RWPE2 (cell line): ENCODE results near the gene CAVIN2.

Source experiments
- ATAC-seq: fragments of 200-7000 bp; cut with Tn5 transposase; 3 replicates; pipeline ENCODE4 v1.9.1; 2021; ENCODE audit warnings: low read depth
- DNase-seq: peaks from one replicate; pipeline ENCODE4 v3.0.0-alpha.2; 2020; ENCODE audit warnings: low spot score
- H3K27ac ChIP-seq: fragments of 450-650 bp; 2 replicates; pipeline ENCODE4 v1.5.1; 2017; ENCODE audit warnings: mild to moderate bottlenecking; ENCODE audit not compliant: poor library complexity, severe bottlenecking
- H3K27me3 ChIP-seq: fragments of 250-450 bp; sonication (Bioruptor Pico); 2 replicates; pipeline ENCODE4 v1.5.1; 2021; ENCODE audit warnings: mild to moderate bottlenecking, moderate library complexity; ENCODE audit not compliant: insufficient read depth, poor library complexity, severe bottlenecking
- H3K36me3 ChIP-seq: fragments of 250-450 bp; sonication (Bioruptor Pico); 2 replicates; pipeline ENCODE4 v1.5.1; 2020; ENCODE audit warnings: low read depth, mild to moderate bottlenecking, moderate library complexity
- H3K4me1 ChIP-seq: fragments of 250-450 bp; sonication (Bioruptor Pico); 2 replicates; pipeline ENCODE4 v1.5.1; 2021; ENCODE audit warnings: mild to moderate bottlenecking, moderate library complexity; ENCODE audit not compliant: insufficient read depth, poor library complexity, severe bottlenecking
- H3K4me3 ChIP-seq: fragments of 250-450 bp; sonication (Bioruptor Pico); 2 replicates; pipeline ENCODE4 v1.5.1; 2021; ENCODE audit warnings: mild to moderate bottlenecking, moderate library complexity; ENCODE audit not compliant: severe bottlenecking
- H3K9me3 ChIP-seq: fragments of 250-450 bp; sonication (Bioruptor Pico); 2 replicates; pipeline ENCODE4 v1.5.1; 2021; ENCODE audit warnings: mild to moderate bottlenecking, moderate library complexity; ENCODE audit not compliant: severe bottlenecking
- CTCF ChIP-seq: fragments of 450-650 bp; IDR thresholded peaks from one replicate; pipeline ENCODE4 v1.5.1; 2017; ENCODE audit warnings: mild to moderate bottlenecking, moderate library complexity; ENCODE audit not compliant: poor library complexity, severe bottlenecking

Gene CAVIN2

GRCh38 chr2:191813943-191814342 lies 32.9 kb downstream of the CAVIN2 start:
- Histone ChIP-seq H3K4me1 (no peaks in the 10 kb centered on the region), H3K36me3 (no peaks in the 10 kb centered on the region), H3K27me3 (no peaks in the 10 kb centered on the region), H3K27ac (no peak overlapping the region), H3K4me3 (no peak overlapping the region), H3K9me3 (no peaks in the 10 kb centered on the region)
- ATAC-seq (no peak), DNase-seq (no peak)
- no peak for TF ChIP-seq CTCF

- H3K27me3 ChIP-seq, result no peaks in the 10 kb centered on the region
- H3K27ac ChIP-seq, result no peak overlapping the region
- no peak overlapping the region for H3K4me3 ChIP-seq
- H3K9me3 ChIP-seq, result no peaks in the 10 kb centered on the region
- no peaks in the 10 kb centered on the region for H3K36me3 ChIP-seq
- DNase-seq (no peak), ATAC-seq (peak; percentile 79)
- peak; percentile 91 for TF ChIP-seq CTCF
- no peaks in the 10 kb centered on the region for H3K4me1 ChIP-seq
Observed at GRCh38 chr2:191811807-191812602, 34.9 kb downstream of the CAVIN2 start.

GRCh38 chr2:191806396-191806795 lies 40.5 kb downstream of the CAVIN2 start:
- Histone ChIP-seq H3K36me3 (no peaks in the 10 kb centered on the region), H3K4me3 (no peak overlapping the region), H3K9me3 (no peaks in the 10 kb centered on the region), H3K4me1 (no peaks in the 10 kb centered on the region), H3K27me3 (no peaks in the 10 kb centered on the region), H3K27ac (no peak overlapping the region)
- ATAC-seq, result no peak
- no peak for TF ChIP-seq CTCF
- DNase-seq, result no peak

GRCh38 chr2:191804766-191805165 lies 42.1 kb downstream of the CAVIN2 start:
- Histone ChIP-seq H3K36me3 (no peaks in the 10 kb centered on the region), H3K4me1 (no peaks in the 10 kb centered on the region), H3K4me3 (no peak overlapping the region), H3K27me3 (no peaks in the 10 kb centered on the region), H3K9me3 (no peaks in the 10 kb centered on the region), H3K27ac (no peak overlapping the region)
- ATAC-seq (no peak), DNase-seq (no peak)
- TF ChIP-seq CTCF, result no peak

- Histone ChIP-seq H3K27ac (no peak overlapping the region), H3K4me1 (no peaks in the 10 kb centered on the region), H3K27me3 (no peaks in the 10 kb centered on the region), H3K4me3 (no peak overlapping the region), H3K36me3 (no peaks in the 10 kb centered on the region), H3K9me3 (no peaks in the 10 kb centered on the region)
- no peak for DNase-seq
- no peak for TF ChIP-seq CTCF
- ATAC-seq, result no peak
Observed at GRCh38 chr2:191803007-191803406, 43.9 kb downstream of the CAVIN2 start.
